ENCODE results near the gene CNST.

CNST gene

GRCh38 chr1:246566128-246566812 lies at the start of gene CNST, which contains the start of gene TFB2M:
TSS of gene CNST (plus strand) at chr1:246566456. CDS start at chr1:246591563, 25,107 bp downstream.
TSS of gene TFB2M (minus strand) at chr1:246566261. CDS start at chr1:246566138, 123 bp downstream.
- peak; percentile 98 for DNase-seq

GRCh38 chr1:246517391-246517790 lies 48.9 kb upstream of the CNST start:
- no peak for DNase-seq

- no peak for DNase-seq
These were observed 47.6 kb upstream of the CNST start for GRCh38 chr1:246518456-246519205.

- no peak for DNase-seq
These were observed 46.7 kb upstream of the CNST start for GRCh38 chr1:246519514-246519913.

- no peak for DNase-seq
These were observed 39.9 kb upstream of the CNST start for GRCh38 chr1:246526380-246526779.

GRCh38 chr1:246526915-246527314 lies 39.3 kb upstream of the CNST start:
- DNase-seq = no peak

GRCh38 chr1:246527402-246528088 lies 38.7 kb upstream of the CNST start:
- peak; percentile 77 for DNase-seq

- DNase-seq = no peak
These were observed 37.1 kb upstream of the CNST start for GRCh38 chr1:246528933-246529731.

GRCh38 chr1:246530482-246530881 lies 35.8 kb upstream of the CNST start:
- DNase-seq = no peak

- DNase-seq = no peak
These were observed 33.7 kb upstream of the CNST start for GRCh38 chr1:246532519-246532918.

GRCh38 chr1:246533371-246533905 lies 32.8 kb upstream of the CNST start:
- no peak for DNase-seq

GRCh38 chr1:246534114-246534513 lies 32.1 kb upstream of the CNST start:
- DNase-seq = no peak

GRCh38 chr1:246537441-246537840 lies 28.8 kb upstream of the CNST start:
- DNase-seq = no peak

- DNase-seq = no peak
These were observed 28.4 kb upstream of the CNST start for GRCh38 chr1:246537887-246538286.

GRCh38 chr1:246540738-246541491 lies 25.3 kb upstream of the CNST start:
- DNase-seq = no peak

- DNase-seq = no peak
These were observed 22.3 kb upstream of the CNST start for GRCh38 chr1:246544001-246544400.

GRCh38 chr1:246549665-246550064 lies 16.6 kb upstream of the CNST start:
- no peak for DNase-seq

GRCh38 chr1:246550402-246550801 lies 15.9 kb upstream of the CNST start:
- no peak for DNase-seq

- no peak for DNase-seq
These were observed 14.1 kb upstream of the CNST start for GRCh38 chr1:246552110-246552509.

GRCh38 chr1:246554201-246554600 lies 12.1 kb upstream of the CNST start:
- DNase-seq = no peak

GRCh38 chr1:246558041-246558440 lies 8.2 kb upstream of the CNST start:
- no peak for DNase-seq

- DNase-seq = no peak
These were observed 6.9 kb upstream of the CNST start for GRCh38 chr1:246559310-246559709.
